Peyer's patch (tissue), 4 donors: ENCODE measurements around the gene CFAP97.
A peak's percentile ranks its signal among the peaks of the same experiment; 100 is the strongest.

ENCODE experiments used
- CTCF ChIP-seq, 6 experiments: fragments of 450-650 bp in 4 of 6; fragments of 200-600 bp in 2 of 6; sonication (generic) in 1 of 6; IDR thresholded peaks; one replicate each; pipeline ENCODE4 v1.5.1; 2017 to 2019; ENCODE audit warnings: antibody characterized with exemption in 6 of 6, mild to moderate bottlenecking in 3 of 6, moderate library complexity in 1 of 6
- POLR2A ChIP-seq, 2 donors: fragments of 450-650 bp; IDR thresholded peaks; one replicate each; pipeline ENCODE4 v1.5.1; 2017; ENCODE audit warnings: antibody characterized with exemption in 2 of 2, mild to moderate bottlenecking in 2 of 2, moderate library complexity in 2 of 2

- peak in 1 of 6 experiments; percentile 2 for TF ChIP-seq CTCF (IDR thresholded peaks at IDR 0.05)
- no peak for TF ChIP-seq POLR2A (IDR thresholded peaks at IDR 0.05)
Observed at GRCh38 chr4:185210102-185210981, 6.5 kb upstream of the CFAP97 start.
